CD4-positive, alpha-beta T cell (primary cell): Measurements from ENCODE around the gene SPTBN1. TPM values are rescaled to one million over a fixed set of nuclear protein-coding genes. Genes with fewer than 3 reads are reported as not detected.
A peak's percentile ranks its signal among the peaks of the same experiment; 100 is the strongest.

Experiments
- ATAC-seq: fragments of 200-7000 bp; cut with Tn5 transposase; one replicate; pipeline ENCODE4 v1.10.0; 2022; ENCODE audit warnings: mild to moderate bottlenecking; ENCODE audit not compliant: poor library complexity
- CTCF ChIA-PET: fragments of 350-600 bp; sonication (Branson Sonifier 250); formaldehyde crosslinking; loops from one replicate; lab custom pipeline; 2021; ENCODE audit warnings: antibody characterized with exemption, inconsistent platforms; lab: Charles Lee
- POLR2A ChIA-PET: fragments of 350-600 bp; sonication (Branson Sonifier 250); formaldehyde crosslinking; loops from one replicate; lab custom pipeline; 2021; ENCODE audit warnings: antibody characterized with exemption, inconsistent platforms; lab: Charles Lee
- DNase-seq, 14 experiments: peaks; one replicate each; pipeline ENCODE4 v3.0.0-alpha.2; 2013 to 2020; ENCODE audit warnings: mixed read lengths in 2 of 14
- H3K27ac ChIP-seq, 2 donors: one replicate each; pipeline versions ENCODE4 v1.5.1 to v1.7.0; 2013; ENCODE audit warnings: low read length in 2 of 2, low read depth in 1 of 2, mild to moderate bottlenecking in 1 of 2
- H3K27me3 ChIP-seq, 2 experiments: 1 replicate in 1 of 2; 2 replicates in 1 of 2; pipeline versions ENCODE4 v1.6.1 to v1.7.0; 2013; ENCODE audit warnings: low read length in 2 of 2, control low read depth in 1 of 2, mild to moderate bottlenecking in 1 of 2, moderate library complexity in 1 of 2; ENCODE audit not compliant: insufficient read depth in 2 of 2, control insufficient read depth in 1 of 2
- H3K36me3 ChIP-seq: one replicate; pipeline ENCODE4 v1.6.1; 2013; ENCODE audit warnings: low read length, control low read depth; ENCODE audit not compliant: insufficient read depth
- H3K4me1 ChIP-seq: one replicate; pipeline ENCODE4 v1.6.1; 2013; ENCODE audit warnings: low read length, control low read depth; ENCODE audit not compliant: insufficient read depth
- H3K4me3 ChIP-seq: one replicate; pipeline ENCODE4 v1.5.1; 2013; ENCODE audit warnings: mild to moderate bottlenecking, low read length, moderate library complexity
- H3K9me3 ChIP-seq, 2 experiments: 1 replicate in 1 of 2; 2 replicates in 1 of 2; pipeline versions ENCODE4 v1.6.1 to v1.7.0; 2013; ENCODE audit warnings: low read length in 2 of 2, mild to moderate bottlenecking in 2 of 2, control low read depth in 1 of 2, moderate library complexity in 1 of 2; ENCODE audit not compliant: control insufficient read depth in 1 of 2, insufficient read depth in 1 of 2
- H3K27ac Mint-ChIP-seq: one replicate; pipeline ENCODE4 v1.8.0; 2020; ENCODE audit warnings: mixed read lengths
- H3K27me3 Mint-ChIP-seq: one replicate; pipeline ENCODE4 v1.8.0; 2021; ENCODE audit warnings: mixed read lengths
- H3K36me3 Mint-ChIP-seq: one replicate; pipeline ENCODE4 v1.8.0; 2021; ENCODE audit warnings: low read depth, mixed read lengths
- H3K4me1 Mint-ChIP-seq: one replicate; pipeline ENCODE4 v1.8.0; 2021; ENCODE audit warnings: low read depth, mixed read lengths
- H3K4me3 Mint-ChIP-seq: one replicate; pipeline ENCODE4 v1.8.0; 2020; ENCODE audit warnings: mild to moderate bottlenecking, mixed read lengths
- H3K9me3 Mint-ChIP-seq: one replicate; pipeline ENCODE4 v1.8.0; 2020; ENCODE audit warnings: mixed read lengths
- intact Hi-C, 2 experiments: fragments of 100-400 bp; cut with DNase I in 1 of 2; cut with micrococcal nuclease in 1 of 2; formaldehyde crosslinking; loops; one replicate each; pipeline versions ENCODE4 v1.15.1 to v1.9.0; 2023 to 2025; cut with DNase I, micrococcal nuclease
- total RNA-seq, 174 experiments: library from RNA in 2 of 174; stranded (reverse) in 2 of 174; gene quantifications; one replicate each; pipeline ENCODE4 v1.2.3 and lab custom pipeline; 2021 to 2026
- TF ChIP-seq, protein P1 (sequence below): fragments of 200-600 bp; IDR thresholded peaks from one replicate; pipeline ENCODE4 v1.8.0; 2022; ENCODE audit warnings: antibody characterized with exemption, mild to moderate bottlenecking

The SPTBN1 gene
- total RNA-seq, 2 experiments from 2014 or later: 156 to 166 TPM

DNA sequence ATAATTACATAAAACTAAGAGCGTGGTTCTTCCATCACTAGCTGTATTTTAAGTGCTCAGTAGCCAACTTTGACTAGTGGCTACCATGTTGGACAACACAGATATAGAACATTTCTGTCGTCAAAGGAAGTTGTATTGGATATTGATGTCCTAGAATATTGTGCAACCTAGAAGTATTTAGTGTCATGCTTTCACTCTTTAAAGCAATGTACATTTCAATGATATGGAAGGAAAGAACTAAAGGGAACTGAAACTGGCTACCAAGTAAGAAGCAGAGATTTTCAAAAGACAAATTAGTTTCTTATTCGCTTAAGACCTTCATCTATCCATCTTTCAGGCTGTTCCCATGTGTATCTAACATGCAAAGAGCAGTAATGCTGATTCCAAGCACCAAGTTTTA is 182.0 kb downstream of the SPTBN1 start:
- H3K36me3 ChIP-seq: peaks cover 93% of the 10 kb centered on the region
- no peaks in the 10 kb centered on the region for H3K27me3 ChIP-seq
- TF ChIP-seq, protein P1, sequence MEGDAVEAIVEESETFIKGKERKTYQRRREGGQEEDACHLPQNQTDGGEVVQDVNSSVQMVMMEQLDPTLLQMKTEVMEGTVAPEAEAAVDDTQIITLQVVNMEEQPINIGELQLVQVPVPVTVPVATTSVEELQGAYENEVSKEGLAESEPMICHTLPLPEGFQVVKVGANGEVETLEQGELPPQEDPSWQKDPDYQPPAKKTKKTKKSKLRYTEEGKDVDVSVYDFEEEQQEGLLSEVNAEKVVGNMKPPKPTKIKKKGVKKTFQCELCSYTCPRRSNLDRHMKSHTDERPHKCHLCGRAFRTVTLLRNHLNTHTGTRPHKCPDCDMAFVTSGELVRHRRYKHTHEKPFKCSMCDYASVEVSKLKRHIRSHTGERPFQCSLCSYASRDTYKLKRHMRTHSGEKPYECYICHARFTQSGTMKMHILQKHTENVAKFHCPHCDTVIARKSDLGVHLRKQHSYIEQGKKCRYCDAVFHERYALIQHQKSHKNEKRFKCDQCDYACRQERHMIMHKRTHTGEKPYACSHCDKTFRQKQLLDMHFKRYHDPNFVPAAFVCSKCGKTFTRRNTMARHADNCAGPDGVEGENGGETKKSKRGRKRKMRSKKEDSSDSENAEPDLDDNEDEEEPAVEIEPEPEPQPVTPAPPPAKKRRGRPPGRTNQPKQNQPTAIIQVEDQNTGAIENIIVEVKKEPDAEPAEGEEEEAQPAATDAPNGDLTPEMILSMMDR: no peak
- peaks cover 44% of the 10 kb centered on the region for H3K4me1 Mint-ChIP-seq
- H3K27ac ChIP-seq: no peak overlapping the region
- CTCF ChIA-PET: no interaction called here
- H3K4me3 ChIP-seq: no peak overlapping the region
- no peaks in the 10 kb centered on the region for H3K27me3 Mint-ChIP-seq
- no peaks in the 10 kb centered on the region for H3K9me3 Mint-ChIP-seq
- peaks cover 91% of the 10 kb centered on the region for H3K36me3 Mint-ChIP-seq
- POLR2A ChIA-PET: interaction anchor here (1.1 kb wide), 1 partner anchor 84 kb away, joined by 3 read pairs; no protein-coding TSS in a partner anchor
- H3K27ac Mint-ChIP-seq: no peak overlapping the region
- ATAC-seq: no peak
- no peak for DNase-seq
- H3K9me3 ChIP-seq: no peaks in the 10 kb centered on the region
- peaks cover 8% of the 10 kb centered on the region for H3K4me1 ChIP-seq
- no peak overlapping the region for H3K4me3 Mint-ChIP-seq
- intact Hi-C loops: no loop called here

DNA sequence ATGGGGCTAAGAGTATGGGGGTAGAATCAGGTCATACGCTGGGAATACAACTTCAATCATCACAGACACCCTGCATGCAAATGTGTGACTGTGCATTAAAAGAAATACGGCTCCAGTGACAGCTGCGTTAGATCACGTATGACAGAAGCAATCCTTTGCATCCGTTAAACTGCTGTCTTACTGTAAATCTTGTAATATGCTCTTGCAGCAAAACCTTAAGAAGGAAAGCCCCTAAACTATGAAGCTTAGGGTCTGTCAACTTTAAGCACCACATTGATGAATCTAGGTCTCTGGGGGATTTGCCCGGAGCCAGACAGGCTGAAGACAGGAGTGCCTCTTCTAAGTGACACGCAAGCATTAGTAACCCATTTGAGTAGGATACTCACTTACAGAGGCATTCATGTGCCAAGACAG is 182.7 kb downstream of the SPTBN1 start:
- ATAC-seq (no peak), DNase-seq (no peak)
- H3K27me3 Mint-ChIP-seq: no peaks in the 10 kb centered on the region
- ChIA-PET CTCF (no interaction called here), POLR2A (interaction anchor here (1.4 kb wide), 1 partner anchor 872 kb away, joined by 3 read pairs; the partner anchor contains the start of gene CHAC2)
- peaks cover 8% of the 10 kb centered on the region for H3K4me1 ChIP-seq
- no peak overlapping the region for H3K4me3 ChIP-seq
- H3K36me3 Mint-ChIP-seq: peaks cover 91% of the 10 kb centered on the region
- H3K36me3 ChIP-seq: peaks cover 93% of the 10 kb centered on the region
- intact Hi-C loops: no loop called here
- H3K9me3 ChIP-seq: no peaks in the 10 kb centered on the region
- no peak overlapping the region for H3K27ac ChIP-seq
- H3K4me3 Mint-ChIP-seq: no peak overlapping the region
- H3K9me3 Mint-ChIP-seq: no peaks in the 10 kb centered on the region
- TF ChIP-seq, protein P1: no peak
- peak overlapping the region; percentile 14 for H3K27ac Mint-ChIP-seq
- no peaks in the 10 kb centered on the region for H3K27me3 ChIP-seq
- peaks cover 37% of the 10 kb centered on the region for H3K4me1 Mint-ChIP-seq

DNA sequence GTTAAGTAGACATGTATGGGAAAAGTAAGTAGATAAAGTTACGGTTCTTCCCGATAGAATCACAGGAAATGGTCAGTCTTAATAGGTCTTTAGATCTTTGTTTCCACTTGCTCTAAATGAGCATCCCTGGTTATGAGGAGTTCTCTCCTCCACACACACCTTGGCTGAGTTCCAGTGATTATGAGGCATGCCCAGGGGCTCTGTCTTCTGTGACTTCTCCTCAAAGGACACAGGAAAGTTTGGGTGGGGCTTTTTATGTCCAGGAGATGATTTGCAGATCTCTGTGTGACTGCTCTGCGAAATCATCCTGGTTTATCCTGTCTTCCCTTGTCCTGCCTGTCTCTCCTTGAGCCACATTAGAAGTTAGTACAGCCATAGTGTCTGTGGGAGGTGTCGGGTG is 183.5 kb downstream of the SPTBN1 start:
- H3K27me3 ChIP-seq: no peaks in the 10 kb centered on the region
- Mint-ChIP-seq H3K27ac (peak overlapping the region; percentile 16), H3K4me3 (no peak overlapping the region), H3K4me1 (peaks cover 29% of the 10 kb centered on the region), H3K27me3 (no peaks in the 10 kb centered on the region), H3K36me3 (peaks cover 91% of the 10 kb centered on the region), H3K9me3 (no peaks in the 10 kb centered on the region)
- peaks cover 3% of the 10 kb centered on the region for H3K4me1 ChIP-seq
- H3K36me3 ChIP-seq: peaks cover 93% of the 10 kb centered on the region
- CTCF ChIA-PET: interaction anchor here (0.8 kb wide), 1 partner anchor 19 kb away, joined by 3 read pairs; no protein-coding TSS in a partner anchor
- no peak for ATAC-seq
- intact Hi-C loops: loop anchor here in 1 of 2 experiments (5.0 kb wide), 1 partner anchor 117 kb away; no protein-coding TSS in a partner anchor
- no peaks in the 10 kb centered on the region for H3K9me3 ChIP-seq
- POLR2A ChIA-PET: interaction anchor here (1.4 kb wide), 1 partner anchor 872 kb away, joined by 3 read pairs; the partner anchor contains the start of gene CHAC2
- H3K27ac ChIP-seq: no peak overlapping the region
- no peak for DNase-seq
- H3K4me3 ChIP-seq: no peak overlapping the region
- TF ChIP-seq, protein P1: no peak
